ENCODE data around the gene RASSF10.

RASSF10 gene

DNA sequence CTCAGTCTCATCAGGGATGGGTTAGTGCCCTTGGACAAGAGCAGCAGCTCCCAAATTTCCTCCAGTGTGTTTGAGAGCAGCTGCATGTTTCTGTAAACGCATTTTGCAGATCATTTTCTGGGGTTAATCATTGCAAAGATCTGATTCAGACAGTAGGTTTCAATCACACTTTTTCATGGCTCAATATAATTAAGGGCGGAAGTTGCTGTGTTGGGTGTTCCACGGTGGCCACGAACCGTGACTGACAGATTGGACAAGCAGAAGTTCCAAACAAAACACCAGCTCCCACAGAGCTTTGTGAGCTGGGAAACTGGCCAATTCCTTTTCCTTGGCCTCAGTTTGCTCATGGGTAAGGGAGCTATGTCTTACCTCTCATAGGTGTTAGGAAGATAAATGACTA, 8.4 kb upstream of the RASSF10 start:
- TF ChIP-seq GATA3 (IDR thresholded peaks at IDR 0.05; ENCODE audit: low read depth, low read length) = no peak
- no peak for TF ChIP-seq GATA2 (IDR thresholded peaks at IDR 0.05; ENCODE audit: low read depth, low read length)

DNA sequence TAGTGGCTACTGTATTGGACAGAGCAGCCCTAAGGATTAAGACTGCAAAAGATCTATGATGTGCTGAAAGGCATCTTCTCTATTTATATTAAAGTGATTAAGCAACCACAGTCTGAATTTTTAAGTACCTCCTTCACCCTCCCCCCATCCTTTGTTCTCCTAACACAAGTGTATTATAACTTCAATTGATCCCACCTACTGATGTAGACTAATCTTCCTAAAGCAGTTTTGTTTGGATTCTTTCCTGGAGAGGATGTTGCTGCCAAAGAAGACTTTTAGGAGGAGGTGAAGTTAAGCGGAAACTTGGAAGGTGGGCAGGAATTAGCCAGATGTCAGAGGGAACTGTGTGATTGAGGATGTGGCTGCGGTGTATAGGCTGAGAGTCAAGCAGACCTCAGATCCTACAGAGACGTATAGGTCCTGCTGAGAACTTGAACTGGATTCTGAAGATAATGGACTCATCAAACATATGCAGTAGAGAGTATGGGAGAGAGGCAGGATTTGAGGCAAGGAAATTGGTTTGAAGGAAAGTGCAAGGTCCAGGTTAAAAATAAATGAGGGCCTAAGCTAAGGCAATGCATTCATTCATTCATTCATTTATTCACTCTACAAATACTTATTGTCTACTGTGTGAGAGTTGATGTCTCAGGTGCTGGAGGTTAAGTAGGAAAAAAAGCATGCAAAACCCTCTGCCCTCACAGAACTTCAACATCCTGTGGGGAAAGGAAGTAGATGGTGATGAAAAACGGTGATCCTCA, 5.2 kb upstream of the RASSF10 start:
- no peak for TF ChIP-seq GATA3 (IDR thresholded peaks at IDR 0.05; ENCODE audit: low read depth, low read length)
- no peak for TF ChIP-seq GATA2 (IDR thresholded peaks at IDR 0.05; ENCODE audit: low read depth, low read length)

DNA sequence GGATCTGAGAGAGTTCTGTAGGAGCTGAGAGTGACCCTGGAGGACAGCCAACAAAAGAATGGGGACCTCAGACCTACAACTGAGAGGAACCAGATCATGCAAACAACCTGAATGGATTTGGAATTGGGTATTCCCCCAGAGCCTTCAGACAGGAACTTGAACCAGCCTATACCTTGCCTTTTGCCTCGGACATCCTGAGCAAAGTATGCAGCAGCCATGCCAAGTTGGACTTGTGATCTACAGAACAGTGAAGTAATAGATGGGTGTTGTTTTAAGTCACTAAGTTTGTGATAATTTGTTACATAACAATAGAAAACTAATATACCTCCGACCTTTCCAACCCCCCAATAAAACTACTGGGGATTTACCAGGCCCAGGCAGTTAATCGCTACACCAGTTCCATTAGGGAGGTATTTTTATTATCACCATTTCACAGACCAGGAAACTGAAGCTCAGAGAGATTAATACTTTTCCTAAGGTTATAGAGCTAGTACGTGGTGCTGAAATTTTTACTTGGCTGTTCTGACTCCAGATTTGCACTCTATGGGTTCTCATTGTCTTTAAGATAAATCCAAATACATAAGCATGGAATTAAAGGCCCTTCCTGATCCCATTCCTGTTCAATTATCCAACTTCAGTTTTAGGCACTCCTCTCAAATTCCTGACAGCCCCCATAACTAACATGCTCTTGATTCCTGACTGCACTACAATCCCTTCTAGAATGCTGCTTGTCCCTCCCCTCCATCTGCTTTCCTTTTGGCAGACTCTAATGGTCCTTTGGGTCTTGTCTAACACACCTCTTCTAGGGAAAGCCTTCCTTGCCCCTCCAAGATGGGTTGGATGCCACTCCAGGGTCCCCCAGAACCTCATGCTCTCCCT, 1.7 kb upstream of the RASSF10 start:
- TF ChIP-seq GATA2 (IDR thresholded peaks at IDR 0.05; ENCODE audit: low read depth, low read length) = no peak
- no peak for TF ChIP-seq GATA3 (IDR thresholded peaks at IDR 0.05; ENCODE audit: low read depth, low read length)

GRCh38 chr11:13008061-13008435, 1.1 kb upstream of the RASSF10 start:
- no peak for TF ChIP-seq GATA2 (IDR thresholded peaks at IDR 0.05; ENCODE audit: low read depth, low read length)
- no peak for TF ChIP-seq GATA3 (IDR thresholded peaks at IDR 0.05; ENCODE audit: low read depth, low read length)

DNA sequence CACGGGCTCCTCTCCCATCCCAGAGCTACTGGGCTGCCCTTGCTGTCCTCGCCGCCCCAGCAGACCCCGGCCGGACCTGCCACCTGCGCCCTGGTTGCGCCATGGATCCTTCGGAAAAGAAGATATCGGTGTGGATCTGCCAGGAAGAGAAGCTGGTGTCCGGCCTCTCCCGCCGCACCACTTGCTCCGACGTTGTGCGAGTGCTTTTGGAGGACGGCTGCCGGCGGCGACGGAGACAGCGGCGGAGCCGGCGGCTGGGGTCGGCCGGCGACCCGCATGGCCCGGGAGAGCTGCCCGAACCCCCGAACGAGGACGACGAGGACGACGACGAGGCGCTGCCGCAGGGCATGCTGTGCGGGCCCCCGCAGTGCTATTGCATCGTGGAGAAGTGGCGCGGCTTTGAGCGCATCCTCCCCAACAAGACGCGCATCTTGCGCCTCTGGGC, 382 bp downstream of the RASSF10 start:
- no peak for TF ChIP-seq GATA2 (IDR thresholded peaks at IDR 0.05; ENCODE audit: low read depth, low read length)

GRCh38 chr11:13009921-13010748, 1.0 kb downstream of the RASSF10 start:
- TF ChIP-seq GATA2 (IDR thresholded peaks at IDR 0.05; ENCODE audit: low read depth, low read length) (no peak), GATA3 (IDR thresholded peaks at IDR 0.05; ENCODE audit: low read depth, low read length) (no peak)

DNA sequence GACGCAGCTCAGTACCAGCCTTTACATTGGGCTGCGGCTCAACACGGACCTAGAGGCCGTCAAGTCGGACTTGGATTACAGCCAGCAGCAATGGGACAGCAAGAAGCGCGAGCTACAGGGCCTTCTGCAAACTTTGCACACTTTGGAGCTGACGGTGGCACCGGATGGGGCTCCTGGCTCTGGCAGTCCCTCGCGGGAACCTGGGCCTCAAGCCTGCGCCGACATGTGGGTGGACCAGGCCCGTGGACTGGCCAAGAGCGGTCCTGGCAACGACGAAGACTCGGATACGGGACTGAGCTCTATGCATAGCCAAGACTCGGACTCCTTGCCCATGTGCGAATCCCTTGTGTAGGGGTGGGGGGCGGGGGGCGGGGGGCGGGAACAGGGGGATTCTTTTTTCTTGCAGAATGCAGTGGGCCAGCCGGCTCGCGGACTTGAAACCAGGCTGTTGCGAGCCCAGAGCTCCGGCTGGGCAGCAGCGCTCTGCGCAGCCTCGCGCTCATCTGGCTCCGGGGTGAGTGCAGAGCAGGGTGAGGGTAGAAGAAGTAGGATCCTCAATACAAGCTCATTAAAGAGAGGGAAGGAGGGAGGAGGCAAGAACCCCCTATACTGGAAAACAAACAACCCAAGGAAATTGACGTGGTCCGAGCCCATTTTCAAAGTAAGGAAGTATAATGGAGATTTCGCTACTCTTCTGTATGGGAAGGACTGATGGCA, 1.8 kb downstream of the RASSF10 start:
- TF ChIP-seq GATA2 (IDR thresholded peaks at IDR 0.05; ENCODE audit: low read depth, low read length) (no peak), GATA3 (IDR thresholded peaks at IDR 0.05; ENCODE audit: low read depth, low read length) (no peak)

GRCh38 chr11:13011466-13012055, 2.4 kb downstream of the RASSF10 start:
- no peak for TF ChIP-seq GATA2 (IDR thresholded peaks at IDR 0.05; ENCODE audit: low read depth, low read length)
- no peak for TF ChIP-seq GATA3 (IDR thresholded peaks at IDR 0.05; ENCODE audit: low read depth, low read length)

GRCh38 chr11:13012056-13012661, 3.0 kb downstream of the RASSF10 start:
- TF ChIP-seq GATA3 (IDR thresholded peaks at IDR 0.05; ENCODE audit: low read depth, low read length) (no peak), GATA2 (IDR thresholded peaks at IDR 0.05; ENCODE audit: low read depth, low read length) (no peak)

DNA sequence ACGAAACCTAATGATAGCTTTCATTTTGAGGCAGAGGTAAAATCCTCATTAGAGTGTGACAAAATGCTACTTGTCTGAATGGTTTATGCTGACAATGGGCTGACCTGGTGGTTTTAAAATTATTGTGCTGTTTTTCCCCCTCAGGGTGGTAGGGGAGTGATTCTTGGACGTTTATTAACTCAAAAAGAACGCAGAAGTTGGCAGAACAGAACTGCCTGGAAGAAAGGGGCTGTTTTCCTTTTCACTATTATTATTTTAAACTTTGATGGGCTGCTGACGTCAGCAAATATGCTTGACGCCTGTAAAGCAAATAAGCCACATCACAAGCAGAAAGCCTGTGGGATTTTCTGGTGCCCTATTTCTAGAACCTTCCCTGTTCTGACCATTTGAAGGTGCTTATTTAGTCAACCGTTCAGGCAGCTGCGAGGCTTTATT, 4.0 kb downstream of the RASSF10 start:
- TF ChIP-seq GATA3 (IDR thresholded peaks at IDR 0.05; ENCODE audit: low read depth, low read length) (no peak), GATA2 (IDR thresholded peaks at IDR 0.05; ENCODE audit: low read depth, low read length) (no peak)

DNA sequence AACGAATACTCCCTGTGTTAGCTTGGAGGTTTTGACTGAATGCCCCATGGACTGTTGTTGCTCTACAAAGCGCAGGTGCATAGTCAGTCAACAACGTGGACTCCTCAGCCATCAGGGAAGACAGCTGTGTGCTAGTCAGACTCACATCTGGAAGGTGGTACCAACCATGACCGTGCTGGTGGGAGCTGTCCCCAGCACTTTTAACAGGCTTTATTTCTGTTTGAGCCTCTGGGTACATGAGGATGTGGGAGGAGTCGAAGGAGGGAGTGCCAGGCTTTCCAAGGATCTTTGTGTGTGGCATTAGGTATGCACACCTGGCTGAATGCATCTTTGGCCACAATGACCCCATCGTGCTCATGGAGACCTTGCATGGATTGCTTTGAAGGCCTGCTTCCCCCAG, 6.6 kb downstream of the RASSF10 start:
- no peak for TF ChIP-seq GATA2 (IDR thresholded peaks at IDR 0.05; ENCODE audit: low read depth, low read length)
- no peak for TF ChIP-seq GATA3 (IDR thresholded peaks at IDR 0.05; ENCODE audit: low read depth, low read length)

GRCh38 chr11:13016415-13016814, 7.3 kb downstream of the RASSF10 start:
- TF ChIP-seq GATA3 (IDR thresholded peaks at IDR 0.05; ENCODE audit: low read depth, low read length) (no peak), GATA2 (IDR thresholded peaks at IDR 0.05; ENCODE audit: low read depth, low read length) (no peak)

DNA sequence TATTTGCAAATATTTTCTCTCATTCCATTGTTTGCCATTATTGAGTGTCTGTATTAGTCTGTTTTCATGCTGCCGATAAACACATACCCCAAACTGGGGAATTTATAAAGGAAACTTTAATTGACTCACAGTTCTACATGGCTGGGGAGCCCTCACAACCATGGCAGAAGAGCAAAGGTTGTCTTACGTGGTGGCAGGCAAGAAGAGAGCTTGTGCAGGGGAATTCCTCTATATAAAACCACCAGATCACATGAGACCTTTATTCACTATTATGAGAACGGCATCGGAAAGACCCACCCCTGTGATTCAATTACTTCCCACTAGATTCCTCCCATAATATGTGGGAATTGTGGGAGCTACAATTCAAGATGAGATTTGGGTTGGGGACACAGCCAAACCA, 10.2 kb downstream of the RASSF10 start:
- TF ChIP-seq GATA2 (IDR thresholded peaks at IDR 0.05; ENCODE audit: low read depth, low read length) (no peak), GATA3 (IDR thresholded peaks at IDR 0.05; ENCODE audit: low read depth, low read length) (no peak)
